KMS-11 (cell line): ENCODE measurements around the gene TBC1D10B.
A peak's percentile ranks its signal among the peaks of the same experiment; 100 is the strongest.

ENCODE experiments used
- H2AFZ ChIP-seq: fragments of 200-600 bp; sonication (generic); 2 replicates; pipeline ENCODE4 v1.6.1; 2016; ENCODE audit warnings: antibody characterized with exemption, mixed run types, low read depth
- H3K27ac ChIP-seq: fragments of 200-600 bp; sonication (generic); 2 replicates; pipeline ENCODE4 v1.6.1; 2016; ENCODE audit warnings: mild to moderate bottlenecking, mixed run types
- H3K27me3 ChIP-seq: fragments of 200-600 bp; sonication (generic); 2 replicates; pipeline ENCODE4 v1.6.1; 2017; ENCODE audit warnings: mild to moderate bottlenecking, low read depth, mixed run types, moderate library complexity; ENCODE audit not compliant: insufficient read depth
- H3K36me3 ChIP-seq: fragments of 200-600 bp; sonication (generic); 2 replicates; pipeline ENCODE4 v1.6.1; 2017; ENCODE audit warnings: mild to moderate bottlenecking, mixed run types; ENCODE audit not compliant: insufficient read depth
- H3K4me1 ChIP-seq: fragments of 200-600 bp; sonication (generic); 2 replicates; pipeline ENCODE4 v1.6.1; 2016; ENCODE audit warnings: mild to moderate bottlenecking, low read depth, mixed run types; ENCODE audit not compliant: poor library complexity, severe bottlenecking
- H3K4me2 ChIP-seq: fragments of 200-600 bp; sonication (generic); 2 replicates; pipeline ENCODE4 v1.7.0; 2016; ENCODE audit warnings: mild to moderate bottlenecking, mixed run types
- H3K4me3 ChIP-seq: fragments of 200-600 bp; sonication (generic); IDR thresholded peaks from 2 replicates; pipeline ENCODE4 v1.6.1; 2017; ENCODE audit warnings: low read depth, low read length, mixed read lengths; ENCODE audit not compliant: insufficient read depth
- H3K79me2 ChIP-seq: fragments of 200-600 bp; sonication (generic); 2 replicates; pipeline ENCODE4 v1.6.1; 2016; ENCODE audit warnings: low read depth, mixed run types; ENCODE audit not compliant: insufficient read depth
- H3K9ac ChIP-seq: fragments of 200-600 bp; sonication (generic); 2 replicates; pipeline ENCODE4 v1.6.1; 2016; ENCODE audit warnings: mild to moderate bottlenecking, mixed run types
- H4K20me1 ChIP-seq: fragments of 200-600 bp; sonication (generic); 2 replicates; pipeline ENCODE4 v1.6.1; 2016; ENCODE audit warnings: mild to moderate bottlenecking, mixed run types; ENCODE audit not compliant: insufficient read depth
- CTCF ChIP-seq: fragments of 200-600 bp; sonication (generic); conservative IDR thresholded peaks from 2 replicates; pipeline ENCODE4 v1.6.1; 2017; ENCODE audit warnings: low read depth, mild to moderate bottlenecking, antibody characterized with exemption, low read length, moderate library complexity, mixed read lengths

Gene TBC1D10B

GRCh38 chr16:30368792-30369090, 1.6 kb downstream of the TBC1D10B start:
- no peak for TF ChIP-seq CTCF
- Histone ChIP-seq H3K9ac (peak overlapping the region; percentile 47; the same call in 1 of the 2 replicates), H3K36me3 (no peaks in the 10 kb centered on the region), H3K27me3 (no peaks in the 10 kb centered on the region), H3K27ac (no peak overlapping the region), H2AFZ (no peak overlapping the region), H3K79me2 (peaks cover 48% of the 10 kb centered on the region), H3K4me3 (no peak overlapping the region), H3K4me1 (peaks cover 34% of the 10 kb centered on the region), H3K4me2 (peak overlapping the region; percentile 89), H4K20me1 (no peaks in the 10 kb centered on the region)

- H3K4me3 ChIP-seq: no peak overlapping the region
- peaks cover 52% of the 10 kb centered on the region for H3K79me2 ChIP-seq
- H3K27me3 ChIP-seq: no peaks in the 10 kb centered on the region
- no peaks in the 10 kb centered on the region for H4K20me1 ChIP-seq
- no peak overlapping the region for H2AFZ ChIP-seq
- peak overlapping the region; percentile 89 for H3K4me2 ChIP-seq
- H3K9ac ChIP-seq: peak overlapping the region; percentile 47; the same call in 1 of the 2 replicates
- no peak for TF ChIP-seq CTCF
- no peak overlapping the region for H3K27ac ChIP-seq
- H3K36me3 ChIP-seq: no peaks in the 10 kb centered on the region
- peaks cover 34% of the 10 kb centered on the region for H3K4me1 ChIP-seq
Measured at GRCh38 chr16:30368122-30368791, 2.0 kb downstream of the TBC1D10B start.

- no peak overlapping the region for H3K27ac ChIP-seq
- H2AFZ ChIP-seq: no peak overlapping the region
- no peak for TF ChIP-seq CTCF
- peaks cover 56% of the 10 kb centered on the region for H3K79me2 ChIP-seq
- H3K27me3 ChIP-seq: no peaks in the 10 kb centered on the region
- H4K20me1 ChIP-seq: no peaks in the 10 kb centered on the region
- H3K9ac ChIP-seq: no peak overlapping the region; the same call in 1 of the 2 replicates
- peak overlapping the region; percentile 89 for H3K4me2 ChIP-seq
- peaks cover 32% of the 10 kb centered on the region for H3K4me1 ChIP-seq
- no peak overlapping the region for H3K4me3 ChIP-seq
- H3K36me3 ChIP-seq: no peaks in the 10 kb centered on the region
Measured at GRCh38 chr16:30367349-30368009, 2.8 kb downstream of the TBC1D10B start.

- H3K27ac ChIP-seq: no peak overlapping the region
- peak overlapping the region; percentile 89; the same call in 1 of the 2 replicates for H3K4me2 ChIP-seq
- no peak overlapping the region for H2AFZ ChIP-seq
- peaks cover 58% of the 10 kb centered on the region for H3K79me2 ChIP-seq
- no peaks in the 10 kb centered on the region for H3K27me3 ChIP-seq
- H3K9ac ChIP-seq: no peak overlapping the region
- H3K4me3 ChIP-seq: no peak overlapping the region
- no peak for TF ChIP-seq CTCF
- H4K20me1 ChIP-seq: no peaks in the 10 kb centered on the region
- H3K4me1 ChIP-seq: peaks cover 22% of the 10 kb centered on the region
- H3K36me3 ChIP-seq: no peaks in the 10 kb centered on the region
Measured at GRCh38 chr16:30366511-30366910, 3.8 kb downstream of the TBC1D10B start.
